ENCODE results near the gene PDGFD.

PDGFD gene

DNA sequence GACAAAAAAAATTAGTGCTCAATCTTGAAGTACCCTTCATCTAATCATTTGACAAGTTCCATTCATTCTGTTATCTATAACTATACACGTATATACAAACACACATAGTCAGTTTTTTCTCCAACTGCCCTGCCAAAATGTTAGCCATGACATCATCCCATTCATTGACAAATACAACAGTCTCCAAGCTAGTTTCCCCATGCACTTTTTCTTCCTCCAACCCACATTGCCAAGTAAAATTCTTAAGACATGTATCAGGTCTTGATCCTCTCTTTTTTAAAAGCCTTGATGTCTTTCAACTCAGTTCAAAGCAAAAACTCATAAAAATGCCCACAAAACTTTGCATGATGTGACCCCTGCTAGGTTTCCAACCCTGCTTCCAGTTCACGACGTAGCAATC, 69.4 kb downstream of the PDGFD start:
- no peak overlapping the region for H3K4me3 ChIP-seq (ENCODE audit: low read depth, low read length)
- DNase-seq (ENCODE audit: low read depth, low spot score), result no peak
- in situ Hi-C loops (cut with HindIII; ENCODE audit: low sequenced_read_pairs), result no loop called here
- TF ChIP-seq, protein P1, sequence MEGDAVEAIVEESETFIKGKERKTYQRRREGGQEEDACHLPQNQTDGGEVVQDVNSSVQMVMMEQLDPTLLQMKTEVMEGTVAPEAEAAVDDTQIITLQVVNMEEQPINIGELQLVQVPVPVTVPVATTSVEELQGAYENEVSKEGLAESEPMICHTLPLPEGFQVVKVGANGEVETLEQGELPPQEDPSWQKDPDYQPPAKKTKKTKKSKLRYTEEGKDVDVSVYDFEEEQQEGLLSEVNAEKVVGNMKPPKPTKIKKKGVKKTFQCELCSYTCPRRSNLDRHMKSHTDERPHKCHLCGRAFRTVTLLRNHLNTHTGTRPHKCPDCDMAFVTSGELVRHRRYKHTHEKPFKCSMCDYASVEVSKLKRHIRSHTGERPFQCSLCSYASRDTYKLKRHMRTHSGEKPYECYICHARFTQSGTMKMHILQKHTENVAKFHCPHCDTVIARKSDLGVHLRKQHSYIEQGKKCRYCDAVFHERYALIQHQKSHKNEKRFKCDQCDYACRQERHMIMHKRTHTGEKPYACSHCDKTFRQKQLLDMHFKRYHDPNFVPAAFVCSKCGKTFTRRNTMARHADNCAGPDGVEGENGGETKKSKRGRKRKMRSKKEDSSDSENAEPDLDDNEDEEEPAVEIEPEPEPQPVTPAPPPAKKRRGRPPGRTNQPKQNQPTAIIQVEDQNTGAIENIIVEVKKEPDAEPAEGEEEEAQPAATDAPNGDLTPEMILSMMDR (IDR thresholded peaks at IDR 0.05; ENCODE audit: low read depth, low read length), result no peak

DNA sequence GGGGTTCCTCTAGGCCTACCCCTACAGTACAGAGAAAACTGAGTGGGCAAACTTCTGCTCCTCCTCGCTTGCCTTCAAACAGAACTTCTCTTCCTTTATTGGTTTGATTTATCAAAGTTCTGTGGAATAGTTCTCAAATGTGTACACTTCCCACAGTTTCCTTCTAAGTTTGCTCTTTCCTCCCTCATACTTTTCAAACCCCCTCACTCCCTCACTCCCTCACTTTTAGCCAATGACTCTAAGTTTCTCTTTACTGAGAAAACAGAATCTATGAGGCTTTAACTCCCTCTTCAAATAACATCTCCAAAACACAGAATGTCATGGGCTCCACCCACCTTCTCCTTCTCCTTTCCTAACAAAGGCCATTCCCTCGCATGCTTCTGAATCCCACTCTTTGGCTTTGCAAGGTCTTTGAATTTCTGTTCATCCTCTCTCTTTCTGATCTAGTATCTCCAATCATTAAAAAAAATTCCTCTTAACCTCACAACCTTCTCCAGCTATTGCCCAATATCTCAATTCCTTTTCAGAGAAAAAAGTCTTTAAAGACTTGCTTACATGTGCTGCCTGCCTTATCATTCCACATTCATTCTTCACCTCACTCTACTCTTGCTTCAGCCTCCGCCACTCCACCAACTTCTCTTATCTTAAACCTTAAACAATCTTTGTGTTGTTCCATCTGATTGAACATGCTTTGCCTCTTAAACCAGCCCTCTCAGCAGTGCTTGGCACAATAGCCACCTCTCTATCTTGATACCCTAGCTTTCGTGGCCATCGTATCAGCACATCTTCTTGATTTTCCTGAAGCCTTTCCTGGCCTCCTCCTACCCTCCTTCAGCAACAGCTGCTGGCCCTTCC, 70.3 kb downstream of the PDGFD start:
- no peak for DNase-seq (ENCODE audit: low read depth, low spot score)
- H3K4me3 ChIP-seq (ENCODE audit: low read depth, low read length), result no peak overlapping the region
- in situ Hi-C loops (cut with HindIII; ENCODE audit: low sequenced_read_pairs), result no loop called here
- TF ChIP-seq, protein P1 (IDR thresholded peaks at IDR 0.05; ENCODE audit: low read depth, low read length), result no peak

DNA sequence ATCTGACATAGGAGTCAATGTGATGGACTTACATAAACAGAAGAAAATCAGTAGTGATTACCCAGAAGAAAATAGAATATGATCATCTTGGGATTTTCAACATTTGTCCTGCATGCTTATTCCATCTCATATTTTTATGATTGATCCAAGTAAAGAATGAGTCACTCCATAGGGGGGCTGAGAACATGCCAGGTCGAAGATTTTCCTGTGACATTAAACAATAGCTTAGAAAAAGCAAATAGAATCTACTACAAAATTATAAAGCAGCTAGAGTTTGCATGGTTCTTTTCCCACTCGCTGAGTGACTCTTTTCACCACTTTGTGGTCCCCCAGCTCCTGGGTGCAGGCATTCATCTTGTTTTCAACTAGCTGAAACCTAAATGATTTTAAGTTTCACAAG, 71.2 kb downstream of the PDGFD start:
- in situ Hi-C loops (cut with HindIII; ENCODE audit: low sequenced_read_pairs), result no loop called here
- H3K4me3 ChIP-seq (ENCODE audit: low read depth, low read length), result no peak overlapping the region
- DNase-seq (ENCODE audit: low read depth, low spot score), result no peak
- TF ChIP-seq, protein P1 (IDR thresholded peaks at IDR 0.05; ENCODE audit: low read depth, low read length), result no peak

- in situ Hi-C loops (cut with HindIII; ENCODE audit: low sequenced_read_pairs), result no loop called here
- no peak overlapping the region for H3K4me3 ChIP-seq (ENCODE audit: low read depth, low read length)
- DNase-seq (ENCODE audit: low read depth, low spot score), result no peak
- TF ChIP-seq, protein P1 (IDR thresholded peaks at IDR 0.05; ENCODE audit: low read depth, low read length), result no peak
Measured at GRCh38 chr11:104091281-104092096, 72.5 kb downstream of the PDGFD start.

DNA sequence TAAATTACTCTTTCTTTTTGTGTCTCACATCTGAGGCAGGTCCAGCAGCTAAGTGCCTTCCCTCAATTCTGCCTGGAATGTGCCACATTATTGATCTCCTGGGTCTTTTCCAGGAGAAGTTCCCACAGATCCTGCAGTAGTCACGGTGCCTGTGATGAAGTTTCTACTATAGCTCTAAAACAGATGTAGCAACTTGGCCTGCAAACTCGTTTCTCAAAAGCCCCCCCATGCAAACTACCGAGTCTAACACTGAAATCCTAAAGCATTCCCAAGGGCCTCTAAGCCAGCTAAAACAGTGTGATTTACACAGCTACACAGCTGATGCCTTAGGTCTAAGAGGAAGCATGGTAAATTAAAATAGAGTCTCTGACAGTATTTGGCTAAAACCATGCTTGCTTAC, 73.2 kb downstream of the PDGFD start:
- in situ Hi-C loops (cut with HindIII; ENCODE audit: low sequenced_read_pairs), result no loop called here
- H3K4me3 ChIP-seq (ENCODE audit: low read depth, low read length), result no peak overlapping the region
- DNase-seq (ENCODE audit: low read depth, low spot score), result no peak
- TF ChIP-seq, protein P1 (IDR thresholded peaks at IDR 0.05; ENCODE audit: low read depth, low read length), result no peak

- TF ChIP-seq, protein P1 (IDR thresholded peaks at IDR 0.05; ENCODE audit: low read depth, low read length), result no peak
- in situ Hi-C loops (cut with HindIII; ENCODE audit: low sequenced_read_pairs), result no loop called here
- no peak for DNase-seq (ENCODE audit: low read depth, low spot score)
- no peak overlapping the region for H3K4me3 ChIP-seq (ENCODE audit: low read depth, low read length)
Measured at GRCh38 chr11:104089481-104089880, 74.5 kb downstream of the PDGFD start.

All from astrocyte of the spinal cord (primary cell).